MCF 10A (cell line): ENCODE results near the gene H6PD. TPM values are rescaled to one million over a fixed set of nuclear protein-coding genes. Genes with fewer than 3 reads are reported as not detected.

ENCODE experiments used
- BruUV-seq: library from RNA; stranded (reverse); fragments of 400-500 nt; replicated peaks from 2 replicates; lab custom pipeline; 2021; lab: Mats Ljungman, UMichigan
- CTCF ChIA-PET: fragments of 300-600 bp; sonication (Branson Sonifier 250); formaldehyde crosslinking; extraction: SDS; loops from one replicate; lab custom pipeline; 2021; ENCODE audit warnings: antibody characterized with exemption, inconsistent platforms; lab: Yijun Ruan, JAX
- POLR2A ChIA-PET: fragments of 300-600, 350-650 bp; sonication (Branson Sonifier 250); formaldehyde crosslinking; extraction: SDS; loops from one replicate; lab custom pipeline; 2020; ENCODE audit warnings: antibody characterized with exemption, inconsistent platforms; lab: Yijun Ruan, JAX
- DNase-seq: peaks from one replicate; pipeline ENCODE4 v3.0.0-alpha.2; 2018; ENCODE audit not compliant: unreplicated experiment
- H3K27ac Mint-ChIP-seq: one replicate; pipeline ENCODE4 v1.8.0; 2022; ENCODE audit warnings: mild to moderate bottlenecking, low read depth, mixed read lengths; ENCODE audit not compliant: unreplicated experiment
- H3K27me3 Mint-ChIP-seq: one replicate; pipeline ENCODE4 v1.8.0; 2022; ENCODE audit warnings: mixed read lengths; ENCODE audit not compliant: insufficient read depth, unreplicated experiment
- H3K36me3 Mint-ChIP-seq: one replicate; pipeline ENCODE4 v1.8.0; 2022; ENCODE audit warnings: mild to moderate bottlenecking, moderate library complexity, mixed read lengths; ENCODE audit not compliant: insufficient read depth, unreplicated experiment
- H3K4me1 Mint-ChIP-seq: one replicate; pipeline ENCODE4 v1.8.0; 2022; ENCODE audit warnings: mixed read lengths; ENCODE audit not compliant: insufficient read depth, unreplicated experiment
- H3K4me3 Mint-ChIP-seq: one replicate; pipeline ENCODE4 v1.8.0; 2022; ENCODE audit warnings: mild to moderate bottlenecking, moderate library complexity, mixed read lengths; ENCODE audit not compliant: unreplicated experiment
- H3K9me3 Mint-ChIP-seq: one replicate; pipeline ENCODE4 v1.8.0; 2022; ENCODE audit warnings: mixed read lengths; ENCODE audit not compliant: unreplicated experiment
- CTCF ChIP-seq: fragments of 200-600 bp; IDR thresholded peaks from one replicate; pipeline ENCODE4 v1.8.0; 2022; ENCODE audit warnings: antibody characterized with exemption, mild to moderate bottlenecking; ENCODE audit not compliant: unreplicated experiment
- intact Hi-C: fragments of 100-400 bp; cut with micrococcal nuclease; formaldehyde crosslinking; loops from 2 replicates; pipeline ENCODE4 v1.14.1; 2022
- total RNA-seq: library from RNA; stranded (reverse); gene quantifications from 2 replicates; pipeline ENCODE4 v1.2.3, GENCODE V29; 2022

The H6PD gene
- total RNA-seq, 1 experiment from 2014 or later: 23.6 TPM

- H3K27ac Mint-ChIP-seq: peak overlapping the region; percentile 96
- H3K4me3 Mint-ChIP-seq: peak overlapping the region; percentile 38
- intact Hi-C loops: no loop called here
- H3K36me3 Mint-ChIP-seq: peaks cover 5% of the 10 kb centered on the region
- peaks cover 41% of the 10 kb centered on the region for H3K4me1 Mint-ChIP-seq
- no peak for TF ChIP-seq CTCF
- H3K9me3 Mint-ChIP-seq: no peaks in the 10 kb centered on the region
- ChIA-PET POLR2A (interaction anchor here (0.6 to 1.7 kb wide), 9 partner anchors 11 to 179 kb away, joined by 3 to 6 read pairs (median 4); no protein-coding TSS in a partner anchor), CTCF (interaction anchor here (0.6 kb wide), 2 partner anchors 176 to 734 kb away, joined by 4 read pairs; no protein-coding TSS in a partner anchor)
- no TSS peak for BruUV-seq
- no peaks in the 10 kb centered on the region for H3K27me3 Mint-ChIP-seq
- DNase-seq: no peak
These were observed 66.0 kb downstream of the H6PD start for GRCh38 chr1:9300573-9300972.

- no peaks in the 10 kb centered on the region for H3K27me3 Mint-ChIP-seq
- H3K9me3 Mint-ChIP-seq: no peaks in the 10 kb centered on the region
- peak overlapping the region; percentile 7 for H3K4me3 Mint-ChIP-seq
- no TSS peak for BruUV-seq
- DNase-seq: peak; percentile 92
- peaks cover 45% of the 10 kb centered on the region for H3K4me1 Mint-ChIP-seq
- TF ChIP-seq CTCF: no peak
- intact Hi-C loops: no loop called here
- peak overlapping the region; percentile 86 for H3K27ac Mint-ChIP-seq
- POLR2A ChIA-PET: interaction anchor here (0.5 to 1.9 kb wide), 5 partner anchors 12 to 329 kb away, joined by 3 to 7 read pairs (median 3); no protein-coding TSS in a partner anchor
- CTCF ChIA-PET: interaction anchor here (0.6 to 1.5 kb wide), 2 partner anchors 191 to 272 kb away, joined by 3 to 4 read pairs; no protein-coding TSS in a partner anchor
- H3K36me3 Mint-ChIP-seq: peaks cover 5% of the 10 kb centered on the region
These were observed 68.4 kb downstream of the H6PD start for GRCh38 chr1:9302745-9303524.

- no peak for TF ChIP-seq CTCF
- CTCF ChIA-PET: interaction anchor here (1.1 kb wide), 1 partner anchor 187 kb away, joined by 5 read pairs; no protein-coding TSS in a partner anchor
- Mint-ChIP-seq H3K27me3 (no peaks in the 10 kb centered on the region), H3K4me1 (peaks cover 48% of the 10 kb centered on the region), H3K9me3 (no peaks in the 10 kb centered on the region), H3K36me3 (peaks cover 5% of the 10 kb centered on the region), H3K27ac (peak overlapping the region; percentile 86), H3K4me3 (no peak overlapping the region)
- POLR2A ChIA-PET: interaction anchor here (0.9 kb wide), 1 partner anchor 14 kb away, joined by 4 read pairs; no protein-coding TSS in a partner anchor
- intact Hi-C loops: no loop called here
- no peak for DNase-seq
- BruUV-seq: no TSS peak
These were observed 69.3 kb downstream of the H6PD start for GRCh38 chr1:9303916-9304315.

GRCh38 chr1:9305216-9305615 is 70.6 kb downstream of the H6PD start:
- CTCF ChIA-PET: no interaction called here

More at GRCh38 chr1:9305216-9305615, 70.6 kb downstream of the H6PD start:
- POLR2A ChIA-PET: interaction anchor here (0.7 to 1.1 kb wide), 3 partner anchors 9 to 16 kb away, joined by 3 read pairs; no protein-coding TSS in a partner anchor
- TF ChIP-seq CTCF: no peak
- intact Hi-C loops: no loop called here
- H3K36me3 Mint-ChIP-seq: peaks cover 5% of the 10 kb centered on the region
- no peak overlapping the region for H3K4me3 Mint-ChIP-seq
- H3K9me3 Mint-ChIP-seq: no peaks in the 10 kb centered on the region
- peaks cover 48% of the 10 kb centered on the region for H3K4me1 Mint-ChIP-seq
- peak overlapping the region; percentile 86 for H3K27ac Mint-ChIP-seq
- no peaks in the 10 kb centered on the region for H3K27me3 Mint-ChIP-seq
- no TSS peak for BruUV-seq
- no peak for DNase-seq
